Measurements from ENCODE around the gene URB2. TPM values are rescaled to one million over a fixed set of nuclear protein-coding genes. Genes with fewer than 3 reads are reported as not detected.

The URB2 gene
- total RNA-seq, 2 experiments from 2014 or later, result 13.5 to 18.7 TPM

DNA sequence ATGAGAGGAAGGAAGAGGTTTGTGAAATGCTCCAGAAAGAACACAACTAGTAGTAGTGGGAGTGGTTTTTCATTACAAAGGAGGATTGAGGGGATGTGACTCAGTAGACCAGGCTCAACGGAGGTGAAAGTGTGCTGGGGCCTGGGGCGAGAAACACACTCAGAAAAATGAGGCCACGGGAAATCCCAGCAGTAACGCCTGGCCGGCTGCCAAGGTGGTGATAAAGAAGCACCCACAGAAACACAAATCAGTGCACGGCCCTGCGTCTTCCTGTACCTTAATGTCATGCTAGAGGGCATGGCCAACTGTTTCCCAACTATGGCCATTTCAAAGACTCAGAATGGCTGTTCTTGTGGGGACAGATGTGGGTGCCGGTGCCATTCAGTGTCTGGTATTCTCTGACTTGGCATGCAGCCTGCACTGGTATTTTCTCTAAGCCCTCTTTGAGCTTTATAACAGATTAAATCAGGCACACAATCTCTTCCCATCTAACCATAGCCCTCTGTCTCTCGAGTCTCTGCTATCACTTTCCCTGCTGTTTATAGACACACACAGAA is 38.2 kb downstream of the URB2 start:
- DNase-seq (peak; percentile 76), ATAC-seq (peak; percentile 50)
- Mint-ChIP-seq H3K27me3 (no peaks in the 10 kb centered on the region), H3K4me3 (no peak overlapping the region), H3K9me3 (ENCODE audit: low read depth) (no peaks in the 10 kb centered on the region), H3K36me3 (peaks cover 17% of the 10 kb centered on the region), H3K4me1 (no peaks in the 10 kb centered on the region), H3K27ac (no peak overlapping the region)
- CTCF ChIA-PET, result interaction anchor here (0.7 to 1.7 kb wide), 2 partner anchors 137 to 501 kb away, joined by 3 read pairs; no protein-coding TSS in a partner anchor

DNA sequence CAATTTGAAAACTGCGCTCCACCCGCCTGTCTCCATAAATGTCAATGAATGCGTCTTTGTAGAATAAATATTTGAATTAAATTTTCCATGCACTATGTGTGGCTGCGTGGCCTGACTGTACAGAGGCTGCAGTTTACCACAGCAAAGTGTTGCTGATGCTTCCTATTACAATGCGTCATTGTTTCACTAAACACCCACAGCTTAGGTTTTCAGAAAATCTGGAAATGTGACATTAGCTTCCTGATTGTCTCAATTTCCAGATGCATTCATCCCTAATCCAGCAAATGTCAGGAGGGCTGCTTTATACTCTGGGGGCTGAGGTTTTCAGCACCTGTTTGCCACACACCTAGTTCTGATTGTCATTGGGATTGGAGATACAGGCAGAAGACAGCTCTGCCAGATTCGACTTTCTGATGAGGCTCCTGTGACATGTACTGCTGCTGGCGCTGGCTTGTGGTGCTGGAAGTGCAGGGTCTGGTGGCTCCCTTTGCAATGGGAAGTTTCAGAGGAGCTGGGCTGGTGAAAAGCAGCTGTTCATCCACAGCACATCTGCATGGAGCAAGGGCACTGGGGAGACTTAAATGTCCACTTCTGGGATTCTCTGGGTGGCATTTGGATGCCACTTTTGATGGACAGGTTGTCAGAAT is 40.0 kb downstream of the URB2 start:
- H3K9me3 Mint-ChIP-seq (ENCODE audit: low read depth), result no peaks in the 10 kb centered on the region
- no peaks in the 10 kb centered on the region for H3K27me3 Mint-ChIP-seq
- peaks cover 12% of the 10 kb centered on the region for H3K36me3 Mint-ChIP-seq
- ATAC-seq, result no peak
- no peak overlapping the region for H3K27ac Mint-ChIP-seq
- no peak for DNase-seq
- no peak overlapping the region for H3K4me3 Mint-ChIP-seq
- no peaks in the 10 kb centered on the region for H3K4me1 Mint-ChIP-seq
- CTCF ChIA-PET, result no interaction called here

DNA sequence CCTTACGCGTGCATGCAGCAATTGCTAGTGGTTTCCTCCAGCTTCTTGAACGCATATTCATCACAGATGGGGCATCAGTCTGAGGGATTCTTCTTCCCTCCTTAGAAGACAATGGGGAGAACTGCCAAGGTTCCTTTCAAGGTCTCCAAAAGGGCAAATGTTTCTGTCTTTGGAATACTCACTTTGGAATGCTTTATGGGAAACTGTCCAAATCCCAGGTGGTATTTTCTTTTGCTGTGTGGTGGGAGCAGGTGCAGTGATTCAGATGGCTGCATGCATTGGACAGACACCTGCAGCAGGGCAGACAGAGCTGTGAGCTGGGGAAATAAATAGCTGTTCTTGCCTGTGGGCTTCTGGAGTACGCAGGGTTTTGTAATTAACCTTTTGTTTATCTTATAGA is 40.5 kb downstream of the URB2 start:
- CTCF ChIA-PET, result no interaction called here
- H3K27me3 Mint-ChIP-seq, result no peaks in the 10 kb centered on the region
- no peaks in the 10 kb centered on the region for H3K4me1 Mint-ChIP-seq

GRCh38 chr1:229669333-229669732 is 43.3 kb downstream of the URB2 start:
- H3K27ac Mint-ChIP-seq, result no peak overlapping the region
- peaks cover 4% of the 10 kb centered on the region for H3K36me3 Mint-ChIP-seq
- no peaks in the 10 kb centered on the region for H3K27me3 Mint-ChIP-seq
- CTCF ChIA-PET, result no interaction called here
- no peak for DNase-seq
- H3K9me3 Mint-ChIP-seq (ENCODE audit: low read depth), result no peaks in the 10 kb centered on the region
- H3K4me3 Mint-ChIP-seq, result no peak overlapping the region
- no peak for ATAC-seq
- H3K4me1 Mint-ChIP-seq, result peaks cover 5% of the 10 kb centered on the region

More for the DNA sequence above, 40.5 kb downstream of the URB2 start:
- ATAC-seq (no peak), DNase-seq (no peak)
- Mint-ChIP-seq H3K36me3 (peaks cover 8% of the 10 kb centered on the region), H3K4me3 (no peak overlapping the region), H3K9me3 (ENCODE audit: low read depth) (no peaks in the 10 kb centered on the region), H3K27ac (no peak overlapping the region)

- no peak for DNase-seq
- Mint-ChIP-seq H3K36me3 (peaks cover 4% of the 10 kb centered on the region), H3K27ac (no peak overlapping the region), H3K4me1 (peaks cover 5% of the 10 kb centered on the region), H3K27me3 (no peaks in the 10 kb centered on the region), H3K9me3 (ENCODE audit: low read depth) (no peaks in the 10 kb centered on the region), H3K4me3 (no peak overlapping the region)
- ATAC-seq, result no peak
- CTCF ChIA-PET, result interaction anchor here (0.6 to 1.5 kb wide), 3 partner anchors 10 to 538 kb away, joined by 3 to 5 read pairs (median 3); no protein-coding TSS in a partner anchor
These were observed 45.3 kb downstream of the URB2 start for GRCh38 chr1:229671310-229671709.

DNA sequence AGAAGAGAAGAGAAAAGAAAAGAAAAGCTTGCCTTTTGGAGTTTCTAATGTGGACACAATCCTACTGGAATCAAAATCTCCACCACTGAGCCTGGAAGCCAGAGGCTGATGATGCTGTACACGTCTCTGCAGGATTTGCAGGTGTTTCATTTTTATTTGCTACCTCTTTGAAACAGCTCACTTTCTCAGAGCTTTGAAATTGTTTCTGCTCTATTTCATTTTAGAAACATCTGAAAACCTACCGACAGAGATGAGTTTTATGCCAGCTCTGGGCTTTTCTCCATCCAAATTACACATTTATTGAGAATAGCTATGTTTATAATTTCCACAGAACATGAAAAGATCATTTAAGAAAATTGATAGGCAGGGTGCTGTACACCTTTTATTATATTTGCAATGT is 46.2 kb downstream of the URB2 start:
- no peak overlapping the region for H3K27ac Mint-ChIP-seq
- no peaks in the 10 kb centered on the region for H3K9me3 Mint-ChIP-seq (ENCODE audit: low read depth)
- ATAC-seq (no peak), DNase-seq (no peak)
- peaks cover 5% of the 10 kb centered on the region for H3K4me1 Mint-ChIP-seq
- CTCF ChIA-PET, result interaction anchor here (0.8 to 2.3 kb wide), 3 partner anchors 11 to 14 kb away, joined by 3 to 8 read pairs (median 5); no protein-coding TSS in a partner anchor
- no peaks in the 10 kb centered on the region for H3K27me3 Mint-ChIP-seq
- H3K4me3 Mint-ChIP-seq, result no peak overlapping the region
- peaks cover 4% of the 10 kb centered on the region for H3K36me3 Mint-ChIP-seq

DNA sequence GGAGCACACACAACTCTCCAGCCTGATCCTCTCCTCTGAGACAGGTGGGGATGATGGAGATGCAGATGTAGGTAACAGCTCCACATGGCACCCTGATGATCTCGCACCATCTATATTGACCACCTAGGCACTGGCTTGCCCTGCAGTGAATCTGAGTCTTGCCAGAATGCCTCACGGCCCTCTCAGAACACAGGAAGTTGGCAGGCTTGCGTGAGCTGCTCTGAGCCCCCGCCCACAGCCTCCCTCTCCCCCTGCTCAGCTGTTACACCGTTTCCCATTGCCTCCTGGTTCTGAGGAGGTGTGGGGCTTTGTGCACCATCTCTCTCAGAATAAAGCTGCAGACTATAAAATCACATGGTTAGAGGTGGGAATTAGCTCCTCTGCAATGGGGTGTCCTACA is 48.0 kb downstream of the URB2 start:
- DNase-seq (no peak), ATAC-seq (no peak)
- Mint-ChIP-seq H3K9me3 (ENCODE audit: low read depth) (no peaks in the 10 kb centered on the region), H3K4me3 (no peak overlapping the region), H3K4me1 (peaks cover 5% of the 10 kb centered on the region), H3K36me3 (peaks cover 2% of the 10 kb centered on the region), H3K27me3 (no peaks in the 10 kb centered on the region), H3K27ac (no peak overlapping the region)
- CTCF ChIA-PET, result interaction anchor here (2.3 kb wide), 1 partner anchor 13 kb away, joined by 8 read pairs; no protein-coding TSS in a partner anchor

DNA sequence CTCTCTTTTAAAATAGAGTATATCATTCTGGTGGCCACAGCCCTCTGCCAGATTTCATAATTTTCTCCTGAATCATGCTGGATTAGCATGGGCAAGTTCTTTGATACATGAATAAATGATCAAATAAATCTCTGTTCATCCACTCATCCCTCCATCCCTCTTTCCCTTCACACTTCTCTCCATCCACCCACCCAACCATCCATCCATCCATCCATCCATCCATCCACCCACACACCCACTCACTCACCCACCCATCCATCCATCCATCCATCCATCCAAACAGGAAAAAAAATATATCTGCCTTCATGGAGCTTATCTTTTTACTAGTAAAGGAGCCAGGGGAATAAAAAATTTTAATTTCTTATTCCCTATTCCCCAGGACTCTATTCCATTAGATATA is 49.3 kb downstream of the URB2 start:
- no peak for DNase-seq
- no peak for ATAC-seq
- Mint-ChIP-seq H3K27me3 (no peaks in the 10 kb centered on the region), H3K4me3 (no peak overlapping the region), H3K27ac (no peak overlapping the region), H3K4me1 (peaks cover 5% of the 10 kb centered on the region), H3K36me3 (no peaks in the 10 kb centered on the region), H3K9me3 (ENCODE audit: low read depth) (no peaks in the 10 kb centered on the region)
- CTCF ChIA-PET, result no interaction called here

DNA sequence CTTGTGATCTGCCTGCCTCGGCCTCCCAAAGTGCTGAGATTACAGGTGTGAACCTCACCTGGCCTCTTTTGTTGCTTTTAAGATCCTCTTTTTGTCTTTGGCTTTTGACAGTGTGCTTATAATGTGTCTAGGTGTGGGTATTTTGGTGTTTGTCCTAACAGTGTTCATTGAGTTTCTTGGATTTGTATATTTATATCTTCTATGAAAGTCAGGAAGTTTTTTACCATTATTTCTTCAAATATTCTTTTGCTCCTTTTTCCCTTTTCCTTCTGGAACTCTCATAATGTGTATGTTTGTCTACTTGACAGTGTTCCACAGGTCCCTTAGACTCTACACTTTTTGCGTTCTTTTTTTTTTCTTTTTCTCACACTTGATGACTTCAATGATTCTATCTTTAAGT is 59.1 kb downstream of the URB2 start:
- DNase-seq (no peak), ATAC-seq (no peak)
- no peaks in the 10 kb centered on the region for H3K4me1 Mint-ChIP-seq
- H3K4me3 Mint-ChIP-seq, result no peak overlapping the region
- H3K27ac Mint-ChIP-seq, result no peak overlapping the region
- H3K36me3 Mint-ChIP-seq, result peaks cover 4% of the 10 kb centered on the region
- CTCF ChIA-PET, result no interaction called here
- H3K27me3 Mint-ChIP-seq, result peaks cover 10% of the 10 kb centered on the region
- H3K9me3 Mint-ChIP-seq (ENCODE audit: low read depth), result peaks cover 4% of the 10 kb centered on the region

GRCh38 chr1:229689273-229689672 is 63.2 kb downstream of the URB2 start:
- Mint-ChIP-seq H3K27ac (no peak overlapping the region), H3K27me3 (peaks cover 16% of the 10 kb centered on the region), H3K4me3 (no peak overlapping the region), H3K36me3 (peaks cover 6% of the 10 kb centered on the region), H3K4me1 (peaks cover 18% of the 10 kb centered on the region), H3K9me3 (ENCODE audit: low read depth) (peaks cover 4% of the 10 kb centered on the region)
- ATAC-seq (peak; percentile 42), DNase-seq (peak; percentile 50)
- CTCF ChIA-PET, result no interaction called here

- ATAC-seq (no peak), DNase-seq (no peak)
- peaks cover 18% of the 10 kb centered on the region for H3K4me1 Mint-ChIP-seq
- peaks cover 6% of the 10 kb centered on the region for H3K36me3 Mint-ChIP-seq
- CTCF ChIA-PET, result no interaction called here
- H3K27me3 Mint-ChIP-seq, result peaks cover 17% of the 10 kb centered on the region
- peaks cover 4% of the 10 kb centered on the region for H3K9me3 Mint-ChIP-seq (ENCODE audit: low read depth)
- no peak overlapping the region for H3K4me3 Mint-ChIP-seq
- no peak overlapping the region for H3K27ac Mint-ChIP-seq
These were observed 63.9 kb downstream of the URB2 start for GRCh38 chr1:229689904-229690303.

- Mint-ChIP-seq H3K27ac (no peak overlapping the region), H3K4me1 (peaks cover 18% of the 10 kb centered on the region), H3K4me3 (no peak overlapping the region), H3K27me3 (peaks cover 18% of the 10 kb centered on the region), H3K9me3 (ENCODE audit: low read depth) (no peaks in the 10 kb centered on the region), H3K36me3 (peaks cover 1% of the 10 kb centered on the region)
- DNase-seq (no peak), ATAC-seq (no peak)
- CTCF ChIA-PET, result no interaction called here
These were observed 64.6 kb downstream of the URB2 start for GRCh38 chr1:229690662-229691061.

GRCh38 chr1:229691362-229691761 is 65.3 kb downstream of the URB2 start:
- no peaks in the 10 kb centered on the region for H3K9me3 Mint-ChIP-seq (ENCODE audit: low read depth)
- H3K4me3 Mint-ChIP-seq, result no peak overlapping the region
- H3K27ac Mint-ChIP-seq, result no peak overlapping the region
- peaks cover 18% of the 10 kb centered on the region for H3K4me1 Mint-ChIP-seq
- DNase-seq (no peak), ATAC-seq (no peak)
- peaks cover 16% of the 10 kb centered on the region for H3K27me3 Mint-ChIP-seq
- CTCF ChIA-PET, result no interaction called here
- peaks cover 1% of the 10 kb centered on the region for H3K36me3 Mint-ChIP-seq

DNA sequence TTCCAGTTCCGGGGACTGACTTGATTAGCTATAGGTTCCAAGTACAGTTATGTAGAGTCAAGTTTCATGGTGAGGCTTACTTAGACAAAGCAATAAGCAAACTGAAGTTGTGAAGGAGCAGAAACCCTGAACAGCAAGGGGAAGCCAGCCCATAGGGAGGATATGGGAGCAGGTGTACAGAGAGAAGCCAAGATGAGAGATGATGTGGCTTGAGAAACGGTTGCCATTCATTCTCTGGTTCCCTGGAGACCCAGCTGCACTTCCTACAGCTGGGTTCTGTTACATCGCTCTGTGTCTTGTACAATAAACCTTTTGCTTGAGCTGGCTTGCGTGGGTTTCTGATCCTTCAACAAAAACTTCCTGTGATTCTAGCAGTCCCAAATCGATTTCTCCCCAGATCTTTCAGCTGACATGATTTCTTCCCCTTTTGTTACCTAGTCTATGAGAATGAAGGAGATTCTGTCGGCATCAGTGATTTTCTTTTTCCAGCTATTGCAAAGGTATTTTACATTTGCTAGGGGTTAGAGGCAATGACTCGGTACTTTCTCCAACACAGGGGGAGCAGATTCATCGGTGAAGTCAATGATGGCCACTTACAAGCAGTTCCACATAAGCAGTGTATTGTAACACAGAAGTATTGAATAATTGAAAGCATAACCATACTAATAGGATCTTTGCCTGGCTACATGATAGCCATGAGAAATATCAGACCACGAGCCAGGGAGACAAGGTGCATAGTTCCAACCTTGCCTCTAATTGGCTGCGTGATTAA is 67.3 kb downstream of the URB2 start:
- Mint-ChIP-seq H3K4me1 (peaks cover 18% of the 10 kb centered on the region), H3K36me3 (peaks cover 1% of the 10 kb centered on the region), H3K4me3 (no peak overlapping the region), H3K27me3 (peaks cover 19% of the 10 kb centered on the region), H3K27ac (no peak overlapping the region), H3K9me3 (ENCODE audit: low read depth) (no peaks in the 10 kb centered on the region)
- ATAC-seq, result no peak
- no peak for DNase-seq
- CTCF ChIA-PET, result no interaction called here

Data from activated CD8-positive, alpha-beta memory T cell treated with anti-CD3 and anti-CD28 coated beads, Interleukin-2, amount 10 ng/mL, durations not matched to agents 7 days and 5 days (primary cell).